K562 (cell line): ENCODE measurements around the gene NFKB2. TPM values are rescaled to one million over a fixed set of nuclear protein-coding genes. Genes with fewer than 3 reads are reported as not detected.

Experiments used
- ETS1 ChIP-seq: conservative IDR thresholded peaks from 2 replicates; pipeline ENCODE4 v1.6.1; 2011; ENCODE audit warnings: low read depth, mild to moderate bottlenecking, low read length; ENCODE audit not compliant: control insufficient read depth
- GABPA ChIP-seq: fragments of 200-800 bp; sonication (Bioruptor generic); conservative IDR thresholded peaks from 2 replicates; pipeline ENCODE4 v1.6.1; 2016; ENCODE audit warnings: low read depth, missing genetic modification characterization, missing compliant biosample characterization
- HDAC1 ChIP-seq, 2 experiments: fragments of 450-650 bp; IDR thresholded peaks; 2 replicates each; pipeline ENCODE4 v1.6.1; 2016 to 2017; ENCODE audit warnings: inconsistent platforms in 1 of 2, mild to moderate bottlenecking in 1 of 2, moderate library complexity in 1 of 2
- KLF10 ChIP-seq: fragments of 250-450 bp; sonication (Bioruptor Pico); IDR thresholded peaks from 2 replicates; pipeline ENCODE4 v1.6.1; 2021; ENCODE audit warnings: matching md5 sums
- MYC ChIP-seq, 2 experiments: fragments of 250-450 bp in 1 of 2; sonication (Bioruptor Pico) in 1 of 2; IDR thresholded peaks; 2 replicates each; pipeline versions ENCODE4 v1.5.1 to v1.6.1; 2012 to 2021; ENCODE audit warnings: low read depth in 2 of 2, borderline replicate concordance in 1 of 2, improper control_type of control experiment in 1 of 2, low read length in 1 of 2, mild to moderate bottlenecking in 1 of 2, moderate library complexity in 1 of 2
- NKRF ChIP-seq: fragments of 450-650 bp; IDR thresholded peaks from 2 replicates; pipeline ENCODE4 v1.6.1; 2016; ENCODE audit warnings: borderline replicate concordance
- RAD21 ChIP-seq, 2 experiments: fragments of 250-450 bp in 1 of 2; fragments of 450-650 bp in 1 of 2; sonication (Bioruptor Pico) in 1 of 2; formaldehyde crosslinking in 1 of 2; IDR thresholded peaks in 1 of 2; conservative IDR thresholded peaks in 1 of 2; 2 replicates each; pipeline versions ENCODE4 v1.4.0 to v1.8.0; 2020 to 2022; ENCODE audit warnings: mild to moderate bottlenecking in 2 of 2, moderate library complexity in 1 of 2
- RB1 ChIP-seq: fragments of 450-650 bp; IDR thresholded peaks from 2 replicates; pipeline ENCODE4 v1.6.1; 2017; ENCODE audit warnings: low read depth, mild to moderate bottlenecking
- SREBF1 ChIP-seq: fragments of 150-350 bp; IDR thresholded peaks from 2 replicates; pipeline ENCODE4 v1.6.1; 2014; ENCODE audit warnings: antibody characterized with exemption, low read depth, low read length, borderline replicate concordance
- SUPT5H ChIP-seq: fragments of 450-650 bp; IDR thresholded peaks from 2 replicates; pipeline ENCODE4 v1.6.1; 2016
- THAP12 ChIP-seq: fragments of 250-450 bp; sonication (Bioruptor Pico); IDR thresholded peaks from 2 replicates; pipeline ENCODE4 v1.9.0; 2021; ENCODE audit warnings: mild to moderate bottlenecking, inconsistent platforms
- ZBTB11 ChIP-seq, 3 experiments: fragments of 200-800 bp in 1 of 3; fragments of 250-450 bp in 1 of 3; fragments of 450-650 bp in 1 of 3; sonication (Bioruptor Pico) in 1 of 3; sonication (Bioruptor generic) in 1 of 3; formaldehyde crosslinking in 1 of 3; IDR thresholded peaks; 2 replicates each; pipeline versions ENCODE4 v1.6.1 to v1.8.0; 2016 to 2022; ENCODE audit warnings: mild to moderate bottlenecking in 2 of 3, missing genetic modification characterization in 2 of 3, missing compliant biosample characterization in 1 of 3, moderate library complexity in 1 of 3
- ZEB2 ChIP-seq: fragments of 450-650 bp; IDR thresholded peaks from 2 replicates; pipeline ENCODE4 v1.6.1; 2016
- ZNF12 ChIP-seq: sonication (generic); formaldehyde crosslinking; IDR thresholded peaks from 2 replicates; pipeline ENCODE4 v1.4.0; 2020; ENCODE audit warnings: mild to moderate bottlenecking, missing genetic modification reagents
- ZNF282 ChIP-seq: sonication (generic); formaldehyde crosslinking; IDR thresholded peaks from 2 replicates; pipeline ENCODE4 v1.8.1; 2023; ENCODE audit warnings: missing genetic modification reagents
- polyA plus RNA-seq, 8 experiments: library from polyadenylated mRNA; depleted of rRNA in 4 of 8; stranded (reverse) in 5 of 8; unstranded in 3 of 8; fragments of >200 nt; fragmentation: Nextera tagmentation in 2 of 8; fragmentation: Illumina TruSeq in 1 of 8; extraction: Ambion mirVana in 2 of 8; extraction: Trizol in 1 of 8; gene quantifications; 2 replicates each; pipeline versions ENCODE4 v1.2.1 to v1.2.3, GENCODE V29; 2011 to 2014; ENCODE audit warnings: inconsistent platforms in 1 of 8, missing spikeins in 1 of 8
- total RNA-seq, 7 experiments: library from RNA; depleted of rRNA in 6 of 7; stranded (reverse); fragments of >200 nt in 6 of 7; fragmentation: Illumina TruSeq in 2 of 7; extraction: Trizol in 2 of 7; gene quantifications; 2 replicates each; pipeline versions ENCODE4 v1.2.1 to v1.2.3, GENCODE V29; 2011 to 2021; ENCODE audit warnings: low replicate concordance in 1 of 7

The NFKB2 gene
- total and polyA plus RNA-seq, 9 of the 15 experiments (the other 6 are each of a cell fraction or from before 2014, with no cell fraction given) = 0.07 to 20.3 (median 7.9) TPM

- peak; percentile 76 for TF ChIP-seq RAD21 (CRISPR knock-in tag; conservative IDR thresholded peaks at IDR 0.05 in 1 of 2, IDR thresholded peaks at IDR 0.05 in 1 of 2)
- no peak; the same call in 1 of the 2 replicates for TF ChIP-seq MYC (IDR thresholded peaks at IDR 0.05; ENCODE audit: low read depth, low read length)
- peak; percentile 53; the same call in 1 of the 2 replicates for TF ChIP-seq MYC (CRISPR knock-in tag; IDR thresholded peaks at IDR 0.05; ENCODE audit: borderline replicate concordance, low read depth)
- TF ChIP-seq ZBTB11 (CRISPR knock-in tag; IDR thresholded peaks at IDR 0.05) = peak in 1 of 3 experiments; percentile 77; a peak in 3 of 6 replicates
- TF ChIP-seq ZEB2 = peak; percentile 56; the same call in 1 of the 2 replicates
- TF ChIP-seq THAP12 (CRISPR knock-in tag) = no peak
- TF ChIP-seq ZNF282 (CRISPR knock-in tag) = no peak
- peak; percentile 42; the same call in 1 of the 2 replicates for TF ChIP-seq ETS1
- peak in 1 of 2 experiments; percentile 81; a peak in 2 of 4 replicates for TF ChIP-seq HDAC1 (IDR thresholded peaks at IDR 0.05)
- TF ChIP-seq SREBF1 = no peak
- peak; percentile 71 for TF ChIP-seq GABPA (tag)
- peak; percentile 44; the same call in 1 of the 2 replicates for TF ChIP-seq SUPT5H
- TF ChIP-seq RB1 = peak; percentile 57
- no peak for TF ChIP-seq KLF10 (CRISPR knock-in tag)
- TF ChIP-seq ZNF12 = no peak
- TF ChIP-seq NKRF = peak; percentile 78
Measured at GRCh38 chr10:102394079-102394800, 1.3 kb upstream of the NFKB2 start (continued).
